Panc1 (cell line): Measurements from ENCODE around the gene TKT. TPM values are rescaled to one million over a fixed set of nuclear protein-coding genes. Genes with fewer than 3 reads are reported as not detected.

ENCODE experiments used
- ATAC-seq: fragments of 200-7000 bp; cut with Tn5 transposase; 2 replicates; pipeline ENCODE4 v1.9.1; 2020; ENCODE audit warnings: mild to moderate bottlenecking, moderate library complexity
- BruUV-seq: library from RNA; stranded (reverse); fragments of 400-500 nt; replicated peaks from 2 replicates; lab custom pipeline; 2021; lab: Mats Ljungman, UMichigan
- CTCF ChIA-PET: fragments of 300-600 bp; sonication (Branson Sonifier 250); formaldehyde crosslinking; loops from one replicate; lab custom pipeline; 2022; ENCODE audit warnings: antibody characterized with exemption; lab: Charles Lee
- POLR2A ChIA-PET: fragments of 300-600 bp; sonication (Branson Sonifier 250); formaldehyde crosslinking; loops from one replicate; lab custom pipeline; 2022; ENCODE audit warnings: antibody characterized with exemption; lab: Charles Lee
- DNase-seq: peaks from one replicate; pipeline ENCODE4 v3.0.0-alpha.2; 2010; ENCODE audit warnings: low read depth, low spot score
- H3K27ac ChIP-seq: 2 replicates; pipeline ENCODE4 v1.5.1; 2011; ENCODE audit warnings: mild to moderate bottlenecking, low read length, inconsistent platforms
- H3K27me3 ChIP-seq: fragments of 200-500 bp; sonication (Bioruptor generic); 2 replicates; pipeline ENCODE4 v1.6.0; 2014; ENCODE audit warnings: low read length, inconsistent platforms; ENCODE audit not compliant: control insufficient read depth, insufficient read depth
- H3K36me3 ChIP-seq: fragments of 200-500 bp; sonication (Bioruptor generic); 2 replicates; pipeline ENCODE4 v1.5.1; 2014; ENCODE audit warnings: inconsistent platforms, mild to moderate bottlenecking, low read length, moderate library complexity; ENCODE audit not compliant: control insufficient read depth, insufficient read depth
- H3K4me1 ChIP-seq: 2 replicates; pipeline ENCODE4 v1.5.1; 2011; ENCODE audit warnings: inconsistent platforms, mild to moderate bottlenecking, low read length, moderate library complexity; ENCODE audit not compliant: control insufficient read depth, insufficient read depth
- H3K4me3 ChIP-seq, 2 experiments: 2 replicates each; pipeline ENCODE4 v1.5.1; 2011 to 2012; ENCODE audit warnings: low read depth in 2 of 2, low read length in 2 of 2, mild to moderate bottlenecking in 2 of 2, inconsistent platforms in 1 of 2, moderate library complexity in 1 of 2
- H3K9me3 ChIP-seq: fragments of 200-500 bp; sonication (Bioruptor generic); 2 replicates; pipeline ENCODE4 v1.5.1; 2014; ENCODE audit warnings: low read depth, mild to moderate bottlenecking, inconsistent platforms, low read length, moderate library complexity; ENCODE audit not compliant: control insufficient read depth, insufficient read depth
- CTCF ChIP-seq: fragments of 450-650 bp; IDR thresholded peaks from 2 replicates; pipeline ENCODE4 v1.5.1; 2017; ENCODE audit warnings: mild to moderate bottlenecking
- POLR2AphosphoS5 ChIP-seq: IDR thresholded peaks from 2 replicates; pipeline ENCODE4 v1.6.1; 2012; ENCODE audit warnings: mild to moderate bottlenecking, low read depth, low read length, moderate library complexity
- REST ChIP-seq, 2 experiments: IDR thresholded peaks; 2 replicates each; pipeline ENCODE4 v1.6.1; 2011 to 2012; ENCODE audit warnings: low read depth in 2 of 2, control low read depth in 1 of 2, low read length in 1 of 2, mild to moderate bottlenecking in 1 of 2, moderate library complexity in 1 of 2; ENCODE audit not compliant: insufficient read depth in 1 of 2
- SIN3A ChIP-seq: IDR thresholded peaks from 2 replicates; pipeline ENCODE4 v1.6.1; 2012; ENCODE audit warnings: low read depth, mild to moderate bottlenecking, low read length, moderate library complexity, borderline replicate concordance; ENCODE audit not compliant: insufficient read depth
- TCF7L2 ChIP-seq: IDR thresholded peaks from 2 replicates; pipeline ENCODE4 v1.6.1; 2011; ENCODE audit warnings: mild to moderate bottlenecking, low read depth, low read length, inconsistent platforms
- in situ Hi-C: cut with HindIII; loops from 2 replicates; pipeline ENCODE4 v1.10.0; 2016; ENCODE audit warnings: low sequenced_read_pairs, low pct_unique_long_range_greater_than_20kb
- intact Hi-C: fragments of 100-400 bp; cut with micrococcal nuclease; formaldehyde crosslinking; loops from one replicate; pipeline ENCODE4 v1.10.0; 2022; ENCODE audit not compliant: unreplicated experiment
- total RNA-seq: library from RNA; stranded (reverse); gene quantifications from one replicate; pipeline ENCODE4 v1.2.1, GENCODE V29; 2021; ENCODE audit not compliant: unreplicated experiment

TKT gene
- total RNA-seq, 1 experiment from 2014 or later, result 338 TPM

GRCh38 chr3:53250453-53250852 lies 5.4 kb downstream of the TKT start:
- Histone ChIP-seq H3K4me3 (no peak overlapping the region), H3K27ac (no peak overlapping the region; the same call in 1 of the 2 replicates), H3K27me3 (no peaks in the 10 kb centered on the region), H3K9me3 (no peaks in the 10 kb centered on the region), H3K36me3 (peaks cover under 1% of the 10 kb centered on the region; the same call in 1 of the 2 replicates), H3K4me1 (peaks cover 32% of the 10 kb centered on the region)
- BruUV-seq, result no TSS peak
- no peak for TF ChIP-seq TCF7L2
- TF ChIP-seq CTCF, result no peak
- TF ChIP-seq REST (IDR thresholded peaks at IDR 0.05; ENCODE audit: insufficient read depth in 1 of 2, low read depth in 2 of 2, low read length in 1 of 2), result no peak
- no peak for TF ChIP-seq SIN3A
- TF ChIP-seq POLR2AphosphoS5, result no peak
- POLR2A ChIA-PET, result no interaction called here
- in situ Hi-C loops, result no loop called here
- DNase-seq, result no peak
- intact Hi-C loops, result no loop called here
- CTCF ChIA-PET, result interaction anchor here (0.9 kb wide), 1 partner anchor 17 kb away, joined by 3 read pairs; no protein-coding TSS in a partner anchor
- ATAC-seq, result no peak

GRCh38 chr3:53248161-53248560 lies 7.7 kb downstream of the TKT start:
- in situ Hi-C loops, result no loop called here
- BruUV-seq, result no TSS peak
- ChIA-PET CTCF (no interaction called here), POLR2A (no interaction called here)
- Histone ChIP-seq H3K9me3 (no peaks in the 10 kb centered on the region), H3K36me3 (no peaks in the 10 kb centered on the region), H3K27me3 (no peaks in the 10 kb centered on the region), H3K4me1 (peaks cover 40% of the 10 kb centered on the region), H3K4me3 (no peak overlapping the region), H3K27ac (no peak overlapping the region)
- ATAC-seq (no peak), DNase-seq (no peak)
- intact Hi-C loops, result no loop called here
- no peak for TF ChIP-seq SIN3A

GRCh38 chr3:53247619-53248018 lies 8.2 kb downstream of the TKT start:
- ATAC-seq (no peak), DNase-seq (no peak)
- CTCF ChIA-PET, result interaction anchor here (0.7 kb wide), 1 partner anchor 345 kb away, joined by 12 read pairs; no protein-coding TSS in a partner anchor
- H3K9me3 ChIP-seq, result no peaks in the 10 kb centered on the region
- intact Hi-C loops (no loop called here), in situ Hi-C loops (no loop called here)
- no peak overlapping the region for H3K27ac ChIP-seq
- H3K36me3 ChIP-seq, result no peaks in the 10 kb centered on the region
- TF ChIP-seq SIN3A (no peak), TCF7L2 (no peak), REST (IDR thresholded peaks at IDR 0.05; ENCODE audit: insufficient read depth in 1 of 2, low read depth in 2 of 2, low read length in 1 of 2) (no peak), CTCF (no peak), POLR2AphosphoS5 (no peak)
- no peaks in the 10 kb centered on the region for H3K27me3 ChIP-seq
- H3K4me3 ChIP-seq, result no peak overlapping the region
- POLR2A ChIA-PET, result no interaction called here
- no TSS peak for BruUV-seq
- peaks cover 40% of the 10 kb centered on the region for H3K4me1 ChIP-seq
